K562 (cell line): ENCODE data around the gene TIMM17B. TPM values are rescaled to one million over a fixed set of nuclear protein-coding genes. Genes with fewer than 3 reads are reported as not detected.
A peak's percentile ranks its signal among the peaks of the same experiment; 100 is the strongest.

Experiments used
- HMG20A ChIP-seq: fragments of 450-650 bp; formaldehyde crosslinking; conservative IDR thresholded peaks from 2 replicates; pipeline ENCODE4 v1.4.0; 2020; ENCODE audit warnings: mild to moderate bottlenecking, mixed read lengths
- MCM3 ChIP-seq: fragments of 450-650 bp; IDR thresholded peaks from 2 replicates; pipeline ENCODE4 v1.6.1; 2016
- MEF2D ChIP-seq: conservative IDR thresholded peaks from 2 replicates; pipeline ENCODE4 v1.6.1; 2016; ENCODE audit warnings: low read depth, missing genetic modification characterization, missing compliant biosample characterization
- MGA ChIP-seq: fragments of 450-650 bp; IDR thresholded peaks from 2 replicates; pipeline ENCODE4 v1.6.1; 2016; ENCODE audit warnings: mild to moderate bottlenecking, moderate library complexity
- TCF3 ChIP-seq: sonication (generic); formaldehyde crosslinking; IDR thresholded peaks from 2 replicates; pipeline ENCODE4 v1.4.0; 2020; ENCODE audit warnings: mild to moderate bottlenecking, missing genetic modification reagents
- ZNF165 ChIP-seq: fragments of 250-450 bp; sonication (Bioruptor Pico); IDR thresholded peaks from 2 replicates; pipeline ENCODE4 v1.4.0; 2020; ENCODE audit warnings: borderline replicate concordance
- ZNF318 ChIP-seq, 2 experiments: fragments of 450-650 bp; IDR thresholded peaks; 2 replicates each; pipeline ENCODE4 v1.6.1; 2016; ENCODE audit warnings: mild to moderate bottlenecking in 2 of 2, borderline replicate concordance in 1 of 2, low read depth in 1 of 2, moderate library complexity in 1 of 2
- ZNF408 ChIP-seq: fragments of 250-450 bp; sonication (Bioruptor Pico); IDR thresholded peaks from 2 replicates; pipeline ENCODE4 v1.4.0; 2020; ENCODE audit warnings: low read depth, mild to moderate bottlenecking, moderate library complexity
- ZNF695 ChIP-seq: fragments of 450-650 bp; formaldehyde crosslinking; IDR thresholded peaks from 2 replicates; pipeline ENCODE4 v1.4.0; 2020; ENCODE audit warnings: mild to moderate bottlenecking, moderate library complexity
- polyA plus RNA-seq, 8 experiments: library from polyadenylated mRNA; depleted of rRNA in 4 of 8; stranded (reverse) in 5 of 8; unstranded in 3 of 8; fragments of >200 nt; fragmentation: Nextera tagmentation in 2 of 8; fragmentation: Illumina TruSeq in 1 of 8; extraction: Ambion mirVana in 2 of 8; extraction: Trizol in 1 of 8; gene quantifications; 2 replicates each; pipeline versions ENCODE4 v1.2.1 to v1.2.3, GENCODE V29; 2011 to 2014; ENCODE audit warnings: inconsistent platforms in 1 of 8, missing spikeins in 1 of 8
- total RNA-seq, 7 experiments: library from RNA; depleted of rRNA in 6 of 7; stranded (reverse); fragments of >200 nt in 6 of 7; fragmentation: Illumina TruSeq in 2 of 7; extraction: Trizol in 2 of 7; gene quantifications; 2 replicates each; pipeline versions ENCODE4 v1.2.1 to v1.2.3, GENCODE V29; 2011 to 2021; ENCODE audit warnings: low replicate concordance in 1 of 7

TIMM17B gene
- total and polyA plus RNA-seq, 9 of the 15 experiments (the other 6 are each of a cell fraction or from before 2014, with no cell fraction given) = 9.9 to 184 (median 115) TPM

DNA sequence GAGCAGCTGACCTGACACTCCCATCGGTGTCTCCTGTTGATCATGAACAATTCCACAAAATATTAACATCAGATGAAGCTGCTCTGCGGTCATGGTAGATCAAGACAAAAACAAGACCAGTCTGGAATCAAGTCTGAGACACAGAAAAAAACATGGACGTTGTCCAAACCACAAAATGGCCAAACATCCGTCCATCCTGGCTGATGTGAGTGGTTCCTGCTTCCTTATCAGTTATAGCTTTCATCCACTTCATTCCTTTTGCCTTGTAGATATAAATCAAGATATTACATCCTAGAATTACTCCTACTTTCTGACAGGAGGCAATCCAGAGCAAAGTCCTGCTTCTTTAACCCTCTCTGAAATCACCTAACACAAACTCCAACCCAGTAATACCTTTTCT lies 33.4 kb downstream of the TIMM17B start (continued):
- TF ChIP-seq ZNF318 (IDR thresholded peaks at IDR 0.05; ENCODE audit: borderline replicate concordance in 1 of 2, low read depth in 1 of 2) (0 out of 4 replicates have a peak, but pooled peaks of 1 of the 2 experiments have one; percentile 60), ZNF695 (CRISPR knock-in tag) (no peak), TCF3 (CRISPR knock-in tag) (peak; percentile 39), HMG20A (no peak), ZNF408 (CRISPR knock-in tag) (no peak), ZNF165 (CRISPR knock-in tag) (no peak), MGA (no peak), MCM3 (no peak), MEF2D (tag) (no peak)
